GM23248 (cell line): ENCODE measurements around the gene UBTF.

Source experiments
- EZH2 ChIP-seq: fragments of 200-600 bp; sonication (generic); IDR thresholded peaks from 2 replicates; pipeline ENCODE4 v1.6.1; 2018; ENCODE audit warnings: antibody characterized with exemption, mild to moderate bottlenecking; ENCODE audit not compliant: insufficient read depth, poor library complexity, severe bottlenecking
- EZH2phosphoT487 ChIP-seq: fragments of 200-600 bp; sonication (generic); IDR thresholded peaks from 2 replicates; pipeline ENCODE4 v1.6.1; 2018; ENCODE audit warnings: antibody characterized with exemption, moderate library complexity, mild to moderate bottlenecking, low read depth; ENCODE audit not compliant: insufficient read depth

GRCh38 chr17:44176671-44177501, 42.6 kb downstream of the UBTF start:
- TF ChIP-seq EZH2 (no peak), EZH2phosphoT487 (no peak)
